GF-D8 (cell line): ENCODE results near the gene FHL2.
"Not testable (repeated sequence)": the region's sequence is repeated elsewhere in the genome, so short reads cannot be mapped to it uniquely, and the experiment has no call there.

Source experiments
- DNase-seq: peaks from one replicate; lab custom pipeline; 2025; lab: John Stamatoyannopoulos, UW

Gene FHL2

GRCh38 chr2:105398336-105399206, at the start of gene FHL2:
FHL2 (minus strand) TSS chr2:105399051; CDS start chr2:105386516, 12,535 bp downstream.
- DNase-seq = no peak

GRCh38 chr2:105447476-105447875, 48.6 kb upstream of the FHL2 start:
- no peak for DNase-seq

GRCh38 chr2:105446501-105446900, 47.6 kb upstream of the FHL2 start:
- DNase-seq = no peak

GRCh38 chr2:105445976-105446375, 47.1 kb upstream of the FHL2 start:
- no peak for DNase-seq

- DNase-seq = no peak
These were observed 46.6 kb upstream of the FHL2 start for GRCh38 chr2:105445498-105445897.

- no peak for DNase-seq
These were observed 45.1 kb upstream of the FHL2 start for GRCh38 chr2:105443617-105444598.

- no peak for DNase-seq
These were observed 43.9 kb upstream of the FHL2 start for GRCh38 chr2:105442721-105443120.

GRCh38 chr2:105442056-105442455, 43.2 kb upstream of the FHL2 start:
- no peak for DNase-seq

- DNase-seq = no peak
These were observed 40.3 kb upstream of the FHL2 start for GRCh38 chr2:105439141-105439540.

- no peak for DNase-seq
These were observed 39.5 kb upstream of the FHL2 start for GRCh38 chr2:105438104-105438929.

GRCh38 chr2:105437708-105438103, 38.9 kb upstream of the FHL2 start:
- DNase-seq = no peak

- DNase-seq = no peak
These were observed 33.9 kb upstream of the FHL2 start for GRCh38 chr2:105432749-105433148.

- no peak for DNase-seq
These were observed 33.2 kb upstream of the FHL2 start for GRCh38 chr2:105432044-105432399.

GRCh38 chr2:105431367-105432043, 32.7 kb upstream of the FHL2 start:
- DNase-seq = no peak

- DNase-seq = no peak
These were observed 29.7 kb upstream of the FHL2 start for GRCh38 chr2:105428387-105429018.

- no peak for DNase-seq
These were observed 28.6 kb upstream of the FHL2 start for GRCh38 chr2:105427485-105427884.

- DNase-seq = no peak
These were observed 27.9 kb upstream of the FHL2 start for GRCh38 chr2:105426626-105427292.

GRCh38 chr2:105425936-105426625, 27.2 kb upstream of the FHL2 start:
- DNase-seq = no peak

GRCh38 chr2:105424836-105425235, 26.0 kb upstream of the FHL2 start:
- not testable (repeated sequence) for DNase-seq

GRCh38 chr2:105422801-105423200, 23.9 kb upstream of the FHL2 start:
- DNase-seq = no peak
